GM11168 (cell line): Measurements from ENCODE around the gene MAN1A1.

Source experiments
- in situ Hi-C: fragments of 300-500 bp; cut with MboI; formaldehyde crosslinking; loops from one replicate; pipeline ENCODE4 v1.12.0; 2022; ENCODE audit warnings: low sequenced_read_pairs; ENCODE audit not compliant: unreplicated experiment

MAN1A1 gene

GRCh38 chr6:119249319-119249718 is 100.2 kb downstream of the MAN1A1 start:
- in situ Hi-C loops, result no loop called here

GRCh38 chr6:119247504-119247903 is 102.1 kb downstream of the MAN1A1 start:
- in situ Hi-C loops, result no loop called here

GRCh38 chr6:119243657-119244056 is 105.9 kb downstream of the MAN1A1 start:
- in situ Hi-C loops, result no loop called here

- in situ Hi-C loops, result no loop called here
Measured at GRCh38 chr6:119243037-119243436, 106.5 kb downstream of the MAN1A1 start.

GRCh38 chr6:119241540-119242309 is 107.8 kb downstream of the MAN1A1 start:
- in situ Hi-C loops, result no loop called here

GRCh38 chr6:119241111-119241465 is 108.5 kb downstream of the MAN1A1 start:
- in situ Hi-C loops, result no loop called here

- in situ Hi-C loops, result no loop called here
Measured at GRCh38 chr6:119240257-119241110, 109.1 kb downstream of the MAN1A1 start.

GRCh38 chr6:119237177-119237715 is 112.3 kb downstream of the MAN1A1 start:
- in situ Hi-C loops, result no loop called here

GRCh38 chr6:119234941-119235340 is 114.6 kb downstream of the MAN1A1 start:
- in situ Hi-C loops, result no loop called here

GRCh38 chr6:119234457-119234856 is 115.1 kb downstream of the MAN1A1 start:
- in situ Hi-C loops, result no loop called here

GRCh38 chr6:119233312-119233984 is 116.1 kb downstream of the MAN1A1 start:
- in situ Hi-C loops, result no loop called here

- in situ Hi-C loops, result no loop called here
Measured at GRCh38 chr6:119231394-119231793, 118.2 kb downstream of the MAN1A1 start.

GRCh38 chr6:119230160-119230559 is 119.4 kb downstream of the MAN1A1 start:
- in situ Hi-C loops, result no loop called here

- in situ Hi-C loops, result no loop called here
Measured at GRCh38 chr6:119227377-119227776, 122.2 kb downstream of the MAN1A1 start.

- in situ Hi-C loops, result no loop called here
Measured at GRCh38 chr6:119226089-119226488, 123.5 kb downstream of the MAN1A1 start.

- in situ Hi-C loops, result no loop called here
Measured at GRCh38 chr6:119224095-119224701, 125.4 kb downstream of the MAN1A1 start.

- in situ Hi-C loops, result no loop called here
Measured at GRCh38 chr6:119220452-119220851, 129.1 kb downstream of the MAN1A1 start.

GRCh38 chr6:119218548-119218947 is 131.0 kb downstream of the MAN1A1 start:
- in situ Hi-C loops, result no loop called here

- in situ Hi-C loops, result no loop called here
Measured at GRCh38 chr6:119215885-119216590, 133.5 kb downstream of the MAN1A1 start.

GRCh38 chr6:119215309-119215708 is 134.3 kb downstream of the MAN1A1 start:
- in situ Hi-C loops, result no loop called here
